Stimulated activated CD8-positive, alpha-beta memory T cell treated with anti-CD3 and anti-CD28 coated beads, Interleukin-12 subunit alpha, Interleukin-12 subunit beta, amount 100 ng/mL, for 24 hours (primary cell): ENCODE data around the gene ACVR1.
"Not testable (repeated sequence)": the region's sequence is repeated elsewhere in the genome, so short reads cannot be mapped to it uniquely, and the experiment has no call there.

Source experiments
- DNase-seq: peaks from one replicate; pipeline ENCODE4 v3.0.0-alpha.2; 2020; ENCODE audit errors: extremely low read depth

ACVR1 gene

DNA sequence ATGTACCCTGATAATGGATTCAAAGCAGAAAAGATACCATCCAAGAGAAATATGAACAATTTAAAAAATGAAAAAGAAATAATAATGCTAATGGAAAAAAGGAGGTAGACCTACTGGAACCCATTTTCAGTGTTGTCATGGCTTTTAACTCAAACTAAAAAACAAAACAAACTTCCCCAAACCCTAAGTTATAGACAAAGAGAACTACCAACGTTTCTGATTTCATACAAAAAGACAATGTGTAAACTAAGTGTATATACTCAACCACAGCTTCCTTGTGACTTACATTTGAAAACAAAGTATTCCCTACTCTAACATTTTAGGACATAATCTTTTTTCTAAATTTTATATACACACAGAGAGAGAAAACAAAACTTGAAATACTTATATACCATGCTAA is 45.9 kb downstream of the ACVR1 start:
- DNase-seq, result no peak

DNA sequence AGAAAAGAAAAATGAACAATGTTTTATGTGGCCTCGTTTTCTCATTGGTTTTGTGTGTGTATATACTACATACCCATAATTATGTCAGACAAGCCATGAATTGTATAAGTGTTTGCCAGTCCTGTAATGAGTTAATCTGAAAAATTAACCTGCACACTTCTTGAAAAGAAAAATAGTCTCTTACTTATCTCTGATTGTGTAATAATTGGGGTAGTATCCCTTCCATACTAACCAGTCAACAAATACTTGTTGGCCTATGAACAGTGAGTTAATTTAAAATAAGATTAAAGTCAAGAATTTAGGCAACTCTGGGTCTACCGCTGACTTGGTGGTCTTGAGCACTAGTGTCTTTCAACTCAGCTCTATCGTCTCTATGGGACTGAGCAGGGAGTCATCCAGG is 48.8 kb downstream of the ACVR1 start:
- no peak for DNase-seq

DNA sequence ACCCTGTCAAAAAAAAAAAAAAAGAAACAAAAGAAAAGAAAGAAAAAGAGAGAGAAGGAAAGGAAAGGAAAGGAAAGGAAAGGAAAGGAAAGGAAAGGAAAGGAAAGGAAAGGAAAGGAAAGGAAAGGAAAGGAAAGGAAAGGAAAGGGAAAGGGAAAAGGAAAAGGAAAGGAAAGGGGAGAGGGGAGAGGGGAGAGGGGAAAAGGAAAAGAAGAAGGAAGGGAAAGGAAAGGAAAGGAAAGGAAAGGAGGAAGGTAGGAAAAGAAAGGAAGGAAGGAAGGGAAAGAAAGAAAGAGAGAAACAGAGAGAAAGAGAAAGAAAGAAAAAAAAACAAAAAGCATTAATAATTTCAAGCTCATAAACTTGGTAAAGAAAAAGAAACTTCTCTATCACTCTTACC is 49.5 kb downstream of the ACVR1 start:
- DNase-seq, result not testable (repeated sequence)

DNA sequence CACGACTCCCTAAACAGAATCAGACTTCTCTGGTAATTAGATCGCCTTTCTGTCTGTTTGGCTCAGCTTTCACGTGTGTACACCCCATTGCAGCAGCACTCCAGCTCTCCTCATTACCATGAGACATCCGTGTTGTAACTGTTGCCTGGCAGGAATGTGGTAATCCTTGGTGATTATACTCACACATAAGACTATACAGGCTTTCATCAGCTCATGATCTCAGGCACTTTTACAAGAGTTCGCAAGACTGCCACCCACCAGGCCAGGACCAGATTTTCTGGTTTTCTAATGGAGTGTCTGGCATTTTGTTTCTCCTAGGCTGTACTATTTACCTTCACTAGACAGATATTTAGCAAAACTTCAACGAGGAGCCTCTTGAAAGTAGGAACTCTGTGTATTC is 50.2 kb downstream of the ACVR1 start:
- DNase-seq, result no peak

DNA sequence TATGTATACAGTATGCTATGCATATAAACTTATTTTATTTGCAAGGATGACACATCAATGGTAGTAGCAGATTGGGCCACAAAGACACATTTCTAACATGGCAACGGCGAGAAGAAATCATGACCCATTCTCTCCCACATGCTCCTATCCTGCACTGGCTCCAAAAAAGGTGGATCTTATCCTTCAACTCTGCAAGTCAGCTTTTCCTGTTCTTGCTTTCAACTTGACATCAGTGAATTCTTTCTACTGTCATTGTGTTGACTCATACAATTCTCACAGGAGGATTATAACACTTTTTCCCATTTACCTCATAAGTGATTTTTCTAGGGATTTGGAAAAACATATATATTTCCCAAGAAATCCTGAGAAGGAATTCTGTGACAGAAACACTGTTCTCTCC is 53.1 kb downstream of the ACVR1 start:
- DNase-seq, result no peak

DNA sequence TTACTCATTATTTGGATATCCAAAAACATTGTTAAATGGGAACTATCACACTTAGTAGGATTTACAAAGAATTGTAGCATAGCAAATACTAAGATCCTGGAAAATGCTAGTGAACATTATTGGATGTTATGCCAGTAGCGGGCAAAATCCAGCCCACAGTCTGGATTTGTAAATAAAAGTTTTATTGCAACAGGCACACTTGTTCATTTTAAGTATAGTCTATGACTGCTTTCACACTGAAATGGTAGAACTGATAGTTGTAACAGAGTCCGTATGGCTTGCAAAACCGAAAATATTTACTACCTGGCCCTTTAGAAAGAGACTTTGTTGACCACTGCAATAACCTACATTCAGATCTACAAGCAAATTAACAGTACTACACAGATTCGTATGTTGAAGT is 53.6 kb downstream of the ACVR1 start:
- no peak for DNase-seq

DNA sequence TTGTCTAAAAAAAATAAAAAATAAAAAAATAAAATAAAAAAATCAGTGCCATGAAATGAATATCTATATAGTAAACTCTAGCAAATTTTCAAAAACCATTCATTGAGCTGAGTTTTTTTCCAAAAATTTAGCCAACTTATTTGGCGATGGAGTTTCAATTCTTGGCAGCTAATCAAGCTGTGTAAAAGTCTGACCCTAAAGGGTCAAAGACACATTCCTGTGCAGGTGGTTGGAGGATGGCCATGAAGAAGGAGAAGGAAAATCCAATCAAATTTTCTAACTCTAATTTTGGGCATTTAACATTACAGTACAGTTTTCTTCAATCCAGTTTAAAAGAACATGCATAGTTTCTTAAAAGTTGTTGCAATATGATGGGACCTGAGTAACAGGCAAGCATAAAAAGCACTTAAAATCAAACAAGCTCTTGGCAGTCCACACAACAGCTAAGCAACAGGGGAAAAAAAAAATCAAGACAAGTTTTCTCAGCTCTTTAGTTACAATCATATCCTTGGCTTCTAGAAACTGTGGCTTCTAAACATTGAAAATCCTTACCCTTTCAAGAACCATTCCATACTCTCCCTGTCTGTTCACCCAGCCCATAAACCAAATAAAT is 54.5 kb downstream of the ACVR1 start:
- DNase-seq, result no peak

DNA sequence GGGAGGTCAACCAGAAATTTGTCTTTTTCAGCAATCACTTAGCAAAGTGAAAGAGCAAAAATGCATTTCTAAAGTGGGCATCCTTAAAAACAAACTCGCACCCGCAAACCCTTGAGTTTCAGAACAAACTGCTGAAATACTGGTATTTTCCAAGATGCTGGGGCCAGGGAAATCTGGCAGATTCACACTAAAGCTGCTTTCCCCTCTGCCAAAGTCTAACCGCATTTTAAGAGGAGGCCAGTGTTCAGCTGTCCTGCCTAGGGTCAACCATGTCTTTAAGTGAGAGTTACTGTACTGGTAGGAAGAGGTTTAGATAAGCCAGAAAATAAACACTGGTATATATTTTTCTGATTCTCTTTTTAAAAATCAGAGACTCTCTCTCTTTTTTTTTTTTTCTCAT is 55.9 kb downstream of the ACVR1 start:
- no peak for DNase-seq

DNA sequence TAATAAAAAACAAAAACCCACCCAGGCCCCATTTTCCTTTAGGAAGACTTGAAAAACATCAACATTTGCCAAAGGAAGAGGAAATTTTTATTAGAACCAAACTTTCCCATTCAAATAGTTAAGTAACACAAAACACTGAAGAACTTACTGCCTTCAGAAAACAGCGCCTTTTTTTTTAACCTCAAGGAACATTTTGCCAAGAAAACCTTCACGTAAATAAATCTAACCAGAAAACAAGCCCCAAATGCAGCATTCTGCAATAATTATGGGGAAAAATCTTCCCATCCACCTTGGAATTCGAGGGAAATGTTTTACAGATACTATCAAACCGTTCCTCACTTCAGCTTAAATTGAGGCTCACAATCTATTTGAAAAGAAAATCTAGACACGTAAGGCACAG is 56.4 kb downstream of the ACVR1 start:
- DNase-seq, result no peak

DNA sequence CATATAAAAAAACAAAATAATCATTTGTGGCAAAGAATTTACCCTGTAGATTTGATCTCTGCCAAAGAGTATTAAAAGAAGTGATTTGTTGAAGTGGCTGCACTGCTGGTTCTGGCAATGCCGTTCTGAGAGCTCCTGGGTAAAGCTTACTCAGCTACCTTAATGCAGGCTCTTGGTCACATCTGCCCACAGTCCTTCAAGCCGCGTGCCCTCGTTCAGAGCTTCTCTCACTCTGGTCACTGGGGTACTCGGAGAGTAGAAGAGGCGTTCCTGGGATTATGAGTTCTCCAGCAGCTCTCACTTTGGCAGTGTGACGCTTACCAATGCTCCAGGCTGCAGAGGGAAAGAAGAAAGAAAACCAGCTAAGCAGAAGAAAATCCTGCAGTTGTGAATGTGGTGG is 57.9 kb downstream of the ACVR1 start:
- no peak for DNase-seq

DNA sequence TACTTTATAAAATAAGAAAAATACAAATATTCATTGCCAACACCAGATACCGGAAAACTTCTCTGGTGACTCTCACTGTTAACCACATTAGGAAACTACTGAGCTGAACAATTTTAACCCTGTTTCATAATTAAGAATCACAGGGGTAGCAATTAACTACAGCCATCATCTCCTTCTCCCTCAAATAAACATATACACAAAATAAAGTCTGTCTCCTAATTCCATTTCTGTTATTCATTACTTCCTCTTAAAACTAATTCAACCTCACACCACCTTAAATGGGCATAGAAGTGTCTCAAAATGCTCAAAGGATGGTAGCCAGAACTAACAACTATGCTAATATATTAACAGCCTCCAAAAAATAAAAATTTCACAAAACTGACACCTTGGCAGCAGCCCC is 60.7 kb downstream of the ACVR1 start:
- DNase-seq, result no peak

DNA sequence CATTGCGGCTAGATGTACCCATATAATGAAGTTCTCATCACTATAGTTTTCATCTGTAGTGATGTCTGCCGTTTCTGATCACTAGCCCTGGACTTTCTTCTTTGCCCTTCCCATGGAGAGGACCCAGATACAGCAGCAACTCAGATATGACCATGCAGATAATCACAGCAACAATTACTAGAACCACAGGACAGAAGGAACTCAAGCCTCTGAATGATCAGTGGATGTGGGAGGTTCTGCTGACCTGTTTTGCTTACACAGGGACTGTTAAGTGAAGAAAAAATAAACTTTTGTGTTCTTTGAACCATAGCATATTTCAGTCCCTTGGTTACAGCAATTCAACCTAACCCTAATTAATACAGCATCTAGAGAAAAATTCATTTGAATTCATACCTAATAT is 62.7 kb downstream of the ACVR1 start:
- no peak for DNase-seq

DNA sequence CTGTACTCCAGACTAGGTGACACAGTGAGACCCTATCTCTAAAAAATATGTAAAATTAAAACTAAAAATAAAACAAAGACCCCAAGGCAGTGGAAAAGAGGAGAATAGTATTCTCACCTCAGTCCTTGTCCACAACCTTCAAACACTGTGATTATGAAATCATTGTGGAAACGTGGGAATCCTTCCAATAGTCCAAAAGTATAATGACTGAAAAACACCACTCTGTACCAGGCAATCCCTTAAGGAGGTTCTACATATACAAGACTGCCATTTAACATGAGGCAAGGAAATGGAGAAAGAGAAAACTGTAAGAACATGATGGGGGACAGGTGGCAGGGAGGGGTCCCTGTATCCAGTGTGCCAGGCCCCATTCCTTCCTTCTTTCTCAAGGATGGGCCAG is 66.1 kb downstream of the ACVR1 start:
- DNase-seq, result no peak

DNA sequence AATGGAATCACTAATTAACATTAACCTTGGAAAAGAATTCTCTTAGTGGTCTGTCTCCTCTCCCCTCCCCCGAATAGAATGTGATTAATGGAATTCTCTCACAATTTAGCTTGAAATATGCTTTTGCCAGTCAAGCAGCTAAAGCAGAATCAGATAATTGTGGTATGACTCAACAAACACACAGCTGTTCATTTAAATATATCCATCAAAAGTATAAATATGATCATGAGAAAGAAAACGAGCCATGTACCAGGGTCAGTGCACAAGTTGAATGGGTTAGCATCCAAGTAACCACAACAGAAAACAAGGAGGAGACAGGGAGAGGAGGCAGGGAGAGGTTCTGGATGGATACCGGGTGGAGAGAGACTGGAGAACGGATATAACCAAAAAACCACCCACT is 66.9 kb downstream of the ACVR1 start:
- DNase-seq, result no peak

DNA sequence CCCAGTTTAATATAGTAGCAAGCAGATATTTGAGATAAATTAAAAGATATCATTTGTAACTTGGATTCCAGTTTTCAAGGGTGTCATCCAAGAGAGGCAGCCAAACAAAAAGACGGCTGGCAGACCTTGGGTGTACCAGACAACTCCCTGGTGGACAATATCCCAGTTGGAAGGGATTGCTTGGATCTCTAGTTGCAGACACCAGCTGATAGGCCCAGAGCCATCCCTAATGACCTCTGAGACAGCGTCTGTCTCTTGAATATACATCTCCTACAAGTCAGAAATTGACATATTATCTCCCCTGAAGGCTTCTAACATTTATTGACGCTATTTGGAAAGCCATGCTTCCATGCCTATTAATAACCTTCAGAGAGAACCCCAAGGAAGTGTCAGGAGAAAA is 67.7 kb downstream of the ACVR1 start:
- DNase-seq, result no peak

DNA sequence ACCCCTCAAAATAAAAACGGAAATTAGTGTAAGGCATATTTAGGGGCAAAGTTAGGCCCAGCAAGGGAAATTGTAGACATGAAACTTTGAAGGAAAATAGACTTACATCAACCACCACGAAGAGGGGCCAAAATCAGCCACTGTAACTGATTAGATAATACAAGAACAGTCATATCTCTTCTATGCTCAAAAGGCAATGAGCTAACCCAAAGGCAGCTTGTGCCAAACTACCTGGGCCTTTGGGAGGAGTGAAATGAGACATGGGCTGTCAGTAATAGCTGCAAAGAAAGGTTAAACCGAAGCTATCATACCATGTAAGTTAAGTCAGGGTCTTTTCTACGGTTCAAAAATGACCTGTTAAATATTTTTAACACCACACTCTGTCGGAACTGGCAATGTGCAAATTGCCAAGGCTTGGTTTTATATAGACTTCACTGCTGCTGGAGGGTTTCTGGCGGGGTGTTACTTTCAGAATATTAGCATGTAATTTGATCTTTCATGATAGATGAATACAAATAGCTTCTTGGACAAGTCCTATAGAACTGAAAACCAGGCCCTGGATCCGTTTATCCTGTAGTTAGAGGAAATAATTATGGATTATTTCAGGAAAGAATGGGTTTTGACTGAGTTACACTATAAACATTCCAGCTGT is 69.6 kb downstream of the ACVR1 start:
- no peak for DNase-seq

DNA sequence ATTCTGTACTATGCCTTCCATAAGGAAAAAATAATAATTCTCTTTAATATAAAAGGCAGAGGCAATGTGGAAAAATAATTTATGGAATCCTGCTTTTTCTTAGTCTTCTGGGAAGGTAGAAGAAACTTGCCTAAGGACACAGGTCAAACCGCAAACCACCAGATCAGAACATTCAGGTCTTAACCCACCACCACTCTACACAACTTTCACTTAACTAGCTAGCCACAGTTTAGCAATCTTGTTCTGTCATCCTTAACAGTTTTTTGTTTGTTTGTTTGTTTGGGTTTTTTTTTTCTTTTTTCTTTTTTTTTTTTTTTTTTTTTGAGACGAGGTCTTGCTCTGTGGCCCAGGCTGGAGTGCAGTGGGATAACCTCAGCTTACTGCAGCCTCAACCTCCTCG is 70.6 kb downstream of the ACVR1 start:
- DNase-seq, result no peak

DNA sequence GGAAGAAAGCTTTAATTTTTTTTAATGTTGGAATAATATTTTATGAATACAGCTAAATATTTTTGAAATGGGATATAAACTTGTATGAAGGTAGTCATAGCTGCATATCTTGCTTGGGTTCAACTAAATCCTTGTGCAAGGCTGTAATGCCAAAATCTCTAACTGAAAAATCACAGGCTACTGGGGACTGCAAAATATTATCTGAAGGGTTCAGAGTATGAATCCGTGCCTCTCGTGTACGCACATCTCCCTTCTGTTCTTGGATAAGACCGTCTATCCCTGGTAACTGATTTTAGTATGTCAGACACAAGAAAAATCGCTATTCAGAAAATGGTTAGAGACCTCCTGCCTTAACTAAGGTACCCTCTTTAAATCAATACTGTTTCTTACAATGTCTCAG is 71.8 kb downstream of the ACVR1 start:
- no peak for DNase-seq

DNA sequence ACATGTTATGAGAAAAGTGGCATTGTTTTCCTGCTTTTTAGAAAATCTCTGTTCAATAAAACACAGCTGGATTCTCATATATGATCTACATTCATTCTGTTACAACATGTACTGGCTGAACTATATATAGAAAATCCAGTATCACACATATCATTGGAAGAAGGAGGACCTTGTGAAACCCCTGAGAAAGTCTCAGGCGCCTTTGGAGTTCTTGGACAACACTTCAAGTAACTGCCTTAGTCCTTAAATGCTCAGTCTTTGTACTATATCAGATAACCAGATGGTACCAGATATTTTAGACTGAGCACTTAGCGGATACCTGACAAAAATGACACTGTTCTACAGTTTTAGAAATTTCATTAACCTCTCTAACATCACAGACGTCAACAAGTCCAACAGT is 72.2 kb downstream of the ACVR1 start:
- no peak for DNase-seq

DNA sequence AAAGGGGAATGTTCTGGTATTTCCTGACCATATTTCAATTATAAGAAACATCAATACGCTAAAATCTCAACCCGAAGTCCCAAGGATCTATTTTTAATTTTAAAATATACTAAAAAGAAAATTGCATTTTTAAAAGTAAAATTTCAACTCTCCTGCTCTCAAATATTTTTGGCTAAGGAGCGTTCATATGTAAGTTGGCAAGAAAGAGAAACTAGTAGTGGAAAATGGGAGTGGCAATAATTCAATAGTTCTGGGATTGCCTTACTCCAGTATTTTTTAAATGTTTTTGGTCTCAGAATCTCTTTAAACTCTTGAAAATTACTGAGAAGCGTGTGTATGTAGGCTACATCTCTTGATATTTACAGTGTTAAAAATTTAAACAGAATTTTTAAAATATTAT is 72.7 kb downstream of the ACVR1 start:
- DNase-seq, result no peak

DNA sequence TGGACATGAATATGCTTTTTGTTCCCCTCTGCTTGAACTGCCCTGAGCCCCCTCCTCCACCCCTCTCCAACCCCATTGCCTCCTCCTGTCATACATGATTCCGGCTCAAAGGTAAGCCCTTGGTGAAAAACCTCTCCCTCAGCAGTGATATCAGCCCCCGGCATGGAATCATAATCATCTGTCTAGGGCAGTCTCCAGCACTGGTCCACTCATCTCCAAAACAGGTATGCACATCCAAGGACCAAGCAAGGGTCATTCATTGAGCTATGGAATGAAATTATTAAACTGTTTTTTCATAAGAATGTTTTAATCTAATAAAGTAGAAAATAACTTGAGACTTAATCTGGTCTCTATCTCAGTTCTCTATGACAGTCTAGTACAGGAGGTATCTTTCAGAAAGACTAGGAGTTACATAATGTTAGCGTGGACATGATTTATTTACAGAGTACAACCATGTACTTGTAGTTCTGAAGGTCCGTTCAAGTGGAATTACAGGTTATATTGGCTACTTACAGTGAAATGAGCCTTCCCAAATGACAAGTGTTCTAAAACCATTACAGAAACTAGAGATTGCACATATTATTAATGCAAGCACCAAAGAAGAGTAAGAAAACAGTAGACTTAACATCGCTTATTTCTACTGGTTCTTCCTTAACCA is 75.2 kb downstream of the ACVR1 start:
- no peak for DNase-seq

DNA sequence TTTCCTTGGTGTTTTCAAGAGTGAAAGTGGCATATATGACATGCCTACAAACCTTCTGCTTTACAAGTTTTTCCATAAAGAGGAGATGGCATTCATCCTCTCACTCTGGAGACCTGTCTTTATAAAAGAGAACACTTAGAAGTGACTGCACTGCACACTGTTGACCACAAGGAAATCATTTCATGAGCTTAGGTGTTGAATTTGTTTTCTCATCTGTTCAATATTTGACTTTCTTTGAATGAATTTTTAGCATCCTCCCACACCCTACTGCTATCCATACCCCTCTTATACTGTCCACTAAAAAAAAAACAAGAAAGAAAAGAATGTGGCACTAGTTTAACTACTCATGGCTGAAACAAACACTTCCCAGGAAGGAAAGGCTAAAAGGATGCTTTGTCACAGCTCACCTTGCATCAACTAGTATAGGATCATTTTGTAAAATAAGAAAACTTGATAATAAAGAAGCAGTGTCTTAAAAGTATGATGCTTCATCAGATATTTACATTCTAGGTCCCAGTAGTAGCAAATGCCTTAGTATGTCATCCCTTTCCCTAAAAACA is 83.0 kb downstream of the ACVR1 start:
- no peak for DNase-seq

DNA sequence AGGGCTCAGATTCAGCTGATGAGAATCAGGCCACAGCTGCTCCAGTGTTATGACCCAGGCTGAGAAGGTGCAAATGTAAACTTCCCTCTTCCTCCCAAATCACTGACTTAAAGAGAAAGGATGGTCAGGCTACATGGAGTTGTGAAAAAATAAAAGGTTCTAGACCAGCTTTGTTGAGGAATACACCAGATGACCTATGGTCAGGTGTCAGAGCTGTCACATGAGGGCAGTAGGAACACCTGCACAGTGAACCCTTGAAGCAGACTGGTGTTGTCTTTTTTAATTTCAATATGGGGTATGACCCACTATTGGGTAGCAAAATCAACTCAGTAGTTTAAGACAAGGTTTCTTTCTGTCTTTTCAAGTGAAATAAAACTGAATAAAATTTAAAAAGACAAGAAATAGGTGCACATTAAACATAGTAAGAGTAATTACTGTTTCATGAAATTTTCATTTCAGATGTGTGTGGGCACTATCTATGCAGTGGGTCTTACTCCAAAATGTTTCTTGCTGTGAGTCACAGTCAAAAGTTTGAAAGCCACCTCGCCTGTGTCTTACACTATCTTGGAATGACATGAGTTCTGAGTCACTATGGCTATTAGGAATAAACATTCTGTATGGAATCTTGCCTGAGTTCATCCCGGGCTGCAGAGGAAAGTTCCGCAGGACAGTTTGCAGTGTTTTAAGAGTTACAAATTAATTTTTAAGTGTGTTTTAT is 83.6 kb downstream of the ACVR1 start:
- DNase-seq, result no peak
